B cell (primary cell): Measurements from ENCODE around the gene PLEKHG4B. TPM values are rescaled to one million over a fixed set of nuclear protein-coding genes. Genes with fewer than 3 reads are reported as not detected.

Experiments
- ATAC-seq: fragments of 200-7000 bp; cut with Tn5 transposase; one replicate; pipeline ENCODE4 v1.10.0; 2021; ENCODE audit warnings: low read depth, mild to moderate bottlenecking, moderate number of reproducible peaks, moderate library complexity
- CTCF ChIA-PET: fragments of 350-600 bp; sonication (Branson Sonifier 250); formaldehyde crosslinking; loops from one replicate; lab custom pipeline; 2021; ENCODE audit warnings: antibody characterized with exemption, inconsistent platforms; lab: Charles Lee
- POLR2A ChIA-PET: fragments of 350-600 bp; sonication (Branson Sonifier 250); formaldehyde crosslinking; loops from one replicate; lab custom pipeline; 2021; ENCODE audit warnings: antibody characterized with exemption; lab: Charles Lee
- DNase-seq: peaks from one replicate; pipeline ENCODE4 v3.0.0; 2013
- H2AFZ ChIP-seq: 2 replicates; pipeline ENCODE4 v1.6.1; 2012; ENCODE audit warnings: mild to moderate bottlenecking, low read depth, low read length; ENCODE audit not compliant: insufficient read depth, poor library complexity, severe bottlenecking
- H3K27ac ChIP-seq, 2 donors: 1 replicate in 1 of 2; 2 replicates in 1 of 2; pipeline ENCODE4 v1.5.1; 2012 to 2013; ENCODE audit warnings: low read length in 2 of 2, mild to moderate bottlenecking in 2 of 2, moderate library complexity in 1 of 2
- H3K27me3 ChIP-seq, 4 experiments: fragments of 200-600 bp in 1 of 4; sonication (generic) in 1 of 4; replicated peaks in 1 of 4; 1 replicate in 2 of 4; 2 replicates in 2 of 4; pipeline versions ENCODE4 v1.6.1 to v1.7.0; 2013 to 2016; ENCODE audit warnings: low read length in 3 of 4, mild to moderate bottlenecking in 2 of 4, mixed read lengths in 1 of 4, moderate library complexity in 1 of 4; ENCODE audit not compliant: insufficient read depth in 4 of 4, control insufficient read depth in 3 of 4; ENCODE audit errors: control extremely low read depth in 1 of 4
- H3K36me3 ChIP-seq, 2 experiments: replicated peaks in 1 of 2; 1 replicate in 1 of 2; 2 replicates in 1 of 2; pipeline versions ENCODE4 v1.6.1 to v1.7.1; 2013; ENCODE audit warnings: low read length in 1 of 2; ENCODE audit not compliant: insufficient read depth in 2 of 2, control insufficient read depth in 1 of 2; ENCODE audit errors: control extremely low read depth in 1 of 2, extremely low read depth in 1 of 2
- H3K4me1 ChIP-seq, 2 donors: fragments of 200-600 bp in 1 of 2; sonication (generic) in 1 of 2; 1 replicate in 1 of 2; 2 replicates in 1 of 2; pipeline versions ENCODE4 v1.5.1 to v1.6.1; 2013 to 2017; ENCODE audit warnings: low read length in 2 of 2; ENCODE audit not compliant: control insufficient read depth in 2 of 2, insufficient read depth in 2 of 2
- H3K4me2 ChIP-seq: replicated peaks from 2 replicates; pipeline ENCODE3; 2012; ENCODE audit warnings: mild to moderate bottlenecking, low read depth, low read length; ENCODE audit not compliant: poor library complexity, severe bottlenecking
- H3K4me3 ChIP-seq, 5 experiments: fragments of 200-600 bp in 1 of 5; sonication (generic) in 1 of 5; 1 replicate in 3 of 5; 2 replicates in 2 of 5; pipeline versions ENCODE4 v1.5.1 to v1.7.0; 2011 to 2016; ENCODE audit warnings: low read length in 4 of 5, mild to moderate bottlenecking in 4 of 5, low read depth in 2 of 5, control low read depth in 1 of 5, moderate library complexity in 1 of 5; ENCODE audit not compliant: insufficient read depth in 1 of 5; ENCODE audit errors: control extremely low read depth in 1 of 5, extremely low read depth in 1 of 5
- H3K79me2 ChIP-seq: fragments of 200-600 bp; sonication (generic); one replicate; pipeline ENCODE4 v1.6.0; 2016; ENCODE audit warnings: low read length; ENCODE audit not compliant: control insufficient read depth, insufficient read depth
- H3K9ac ChIP-seq: fragments of 200-600 bp; sonication (generic); 2 replicates; pipeline ENCODE4 v1.6.1; 2017; ENCODE audit warnings: mild to moderate bottlenecking, low read length, moderate library complexity
- H3K9me3 ChIP-seq, 3 donors: one replicate each; pipeline versions ENCODE4 v1.6.1 to v1.7.1; 2013; ENCODE audit warnings: low read length in 2 of 3; ENCODE audit not compliant: control insufficient read depth in 2 of 3, insufficient read depth in 1 of 3; ENCODE audit errors: control extremely low read depth in 1 of 3
- H4K20me1 ChIP-seq: 2 replicates; pipeline ENCODE4 v1.6.0; 2012; ENCODE audit warnings: mild to moderate bottlenecking, low read length; ENCODE audit not compliant: insufficient read depth, control insufficient read depth, poor library complexity, severe bottlenecking
- H3K27ac Mint-ChIP-seq: one replicate; pipeline ENCODE4 v1.8.0; 2021; ENCODE audit warnings: mixed read lengths
- H3K27me3 Mint-ChIP-seq: one replicate; pipeline ENCODE4 v1.8.0; 2021; ENCODE audit warnings: mixed read lengths
- H3K4me1 Mint-ChIP-seq: one replicate; pipeline ENCODE4 v1.8.0; 2021; ENCODE audit warnings: mixed read lengths
- H3K4me3 Mint-ChIP-seq: one replicate; pipeline ENCODE4 v1.8.0; 2021; ENCODE audit warnings: mixed read lengths
- H3K9me3 Mint-ChIP-seq: one replicate; pipeline ENCODE4 v1.8.0; 2022; ENCODE audit warnings: mixed read lengths; ENCODE audit not compliant: insufficient read depth
- CTCF ChIP-seq: fragments of 200-600 bp; IDR thresholded peaks from one replicate; pipeline ENCODE4 v1.8.0; 2022; ENCODE audit warnings: antibody characterized with exemption, mild to moderate bottlenecking
- EZH2 ChIP-seq: IDR thresholded peaks from 2 replicates; pipeline ENCODE4 v1.6.1; 2012; ENCODE audit warnings: borderline replicate concordance, low read depth, mild to moderate bottlenecking, moderate library complexity, low read length; ENCODE audit not compliant: insufficient read depth, poor library complexity, severe bottlenecking
- WGBS: methylation state at CpG from one replicate; pipeline ENCODE4 v1.1.5; 2013; ENCODE audit warnings: missing lambda C conversion rate; ENCODE audit not compliant: insufficient coverage; 5-methylcytosine and 5-hydroxymethylcytosine counted together
- intact Hi-C: fragments of 100-400 bp; cut with micrococcal nuclease; formaldehyde crosslinking; loops from one replicate; pipeline ENCODE4 v1.10.0; 2022
- polyA plus RNA-seq: library from polyadenylated mRNA; depleted of rRNA; stranded (reverse); fragments of >200 nt; gene quantifications from 2 replicates; pipeline ENCODE4 v1.2.3, GENCODE V29; 2012
- total RNA-seq, 2 donors: library from RNA; stranded (reverse); fragments of 120-200 nt in 1 of 2; gene quantifications; 1 replicate in 1 of 2; 2 replicates in 1 of 2; pipeline versions ENCODE4 v1.2.3 to v1.2.4, GENCODE V29; 2013 to 2022

The PLEKHG4B gene
- total and polyA plus RNA-seq, 2 donors (not counting 1 experiment from before 2014, with no cell fraction given) = not detected

- H3K36me3 ChIP-seq = no peaks in the 10 kb centered on the region
- no peak overlapping the region for H3K27ac ChIP-seq
- intact Hi-C loops = no loop called here
- no peak for ATAC-seq
- no peak overlapping the region for H2AFZ ChIP-seq
- POLR2A ChIA-PET = no interaction called here
- no peaks in the 10 kb centered on the region for H3K9me3 Mint-ChIP-seq
- no peak overlapping the region for H3K4me2 ChIP-seq
- no peak for TF ChIP-seq CTCF
- no peak for TF ChIP-seq EZH2
- H3K27me3 Mint-ChIP-seq = peaks cover 12% of the 10 kb centered on the region
- WGBS = 89% methylated on average over 17 of the region's 17 CpGs
- CTCF ChIA-PET = no interaction called here
- H3K27me3 ChIP-seq = peaks cover 0 to 24% (median 1%) of the 10 kb centered on the region in 4 experiments
- no peak overlapping the region for H3K9ac ChIP-seq
- H3K79me2 ChIP-seq = no peaks in the 10 kb centered on the region
- H3K9me3 ChIP-seq = no peaks in the 10 kb centered on the region
- H3K4me3 ChIP-seq = no peak overlapping the region
- no peak for DNase-seq
- H4K20me1 ChIP-seq = no peaks in the 10 kb centered on the region
- no peak overlapping the region for H3K27ac Mint-ChIP-seq
- H3K4me1 ChIP-seq = peaks cover 14 to 16% of the 10 kb centered on the region in 2 donors
- H3K4me1 Mint-ChIP-seq = peaks cover 20% of the 10 kb centered on the region
- H3K4me3 Mint-ChIP-seq = no peak overlapping the region
Observed at GRCh38 chr5:192970-193831, 101.2 kb downstream of the PLEKHG4B start.

GRCh38 chr5:194102-194501 is 102.1 kb downstream of the PLEKHG4B start:
- intact Hi-C loops = no loop called here
- H3K27me3 Mint-ChIP-seq = peaks cover 7% of the 10 kb centered on the region
- ChIA-PET CTCF (no interaction called here), POLR2A (no interaction called here)
- Histone ChIP-seq H2AFZ (no peak overlapping the region), H3K4me3 (no peak overlapping the region), H3K27ac (no peak overlapping the region), H3K79me2 (no peaks in the 10 kb centered on the region), H3K9ac (no peak overlapping the region), H3K27me3 (peaks cover 0 to 21% (median 0%) of the 10 kb centered on the region in 4 experiments), H3K9me3 (no peaks in the 10 kb centered on the region), H3K4me1 (peaks cover 10 to 11% of the 10 kb centered on the region in 2 donors), H4K20me1 (no peaks in the 10 kb centered on the region), H3K4me2 (no peak overlapping the region), H3K36me3 (no peaks in the 10 kb centered on the region)
- H3K27ac Mint-ChIP-seq = no peak overlapping the region
- peaks cover 14% of the 10 kb centered on the region for H3K4me1 Mint-ChIP-seq
- DNase-seq (no peak), ATAC-seq (no peak)
- WGBS = 96% methylated on average over 9 of the region's 15 CpGs
- TF ChIP-seq EZH2 (no peak), CTCF (no peak)
- no peaks in the 10 kb centered on the region for H3K9me3 Mint-ChIP-seq
- H3K4me3 Mint-ChIP-seq = no peak overlapping the region
